ENCODE results near the gene BSDC1. TPM values are rescaled to one million over a fixed set of nuclear protein-coding genes. Genes with fewer than 3 reads are reported as not detected.

The BSDC1 gene
- polyA plus RNA-seq, 1 of the 3 experiments (the other 2 are of a cell fraction) = 51.0 TPM

GRCh38 chr1:32427264-32427963, 33.2 kb upstream of the BSDC1 start:
- H3K9me2 ChIP-seq = no peaks in the 10 kb centered on the region
- H3K9me3 ChIP-seq = no peaks in the 10 kb centered on the region
- no peaks in the 10 kb centered on the region for H3K79me2 ChIP-seq (ENCODE audit: insufficient read depth)
- no peaks in the 10 kb centered on the region for H4K20me1 ChIP-seq (ENCODE audit: insufficient read depth)
- H3K9ac ChIP-seq = no peak overlapping the region
- peak overlapping the region in 1 of 2 experiments; percentile 52; a peak in 1 of 4 replicates for H3K4me3 ChIP-seq (ENCODE audit: low read depth in 2 of 2, low read length in 1 of 2)
- H3K27ac ChIP-seq (ENCODE audit: low read depth in 2 of 2, low read length in 1 of 2) = no peak overlapping the region
- peaks cover 22% of the 10 kb centered on the region; the same call in 1 of the 2 replicates for H3K27me3 ChIP-seq (ENCODE audit: insufficient read depth)
- H2AFZ ChIP-seq (ENCODE audit: low read depth) = no peak overlapping the region
- no peak for TF ChIP-seq YY1 (IDR thresholded peaks at IDR 0.05; ENCODE audit: low read depth)
- TF ChIP-seq ZBTB33 (IDR thresholded peaks at IDR 0.05; ENCODE audit: borderline replicate concordance, low read depth) = no peak
- no peak for TF ChIP-seq TCF12 (IDR thresholded peaks at IDR 0.05)
- no peak for TF ChIP-seq FOSL2 (IDR thresholded peaks at IDR 0.05; ENCODE audit: borderline replicate concordance, low read depth)
- no peak for TF ChIP-seq SIN3A (IDR thresholded peaks at IDR 0.05; ENCODE audit: borderline replicate concordance, low read depth, low read length)
- TF ChIP-seq FOXJ3 (CRISPR knock-in tag; IDR thresholded peaks at IDR 0.05) = no peak
- no peak for TF ChIP-seq USF2 (IDR thresholded peaks at IDR 0.05; ENCODE audit: borderline replicate concordance, low read depth, low read length)
- no peak for TF ChIP-seq RXRA (IDR thresholded peaks at IDR 0.05; ENCODE audit: borderline replicate concordance, low read depth)
- no peak for TF ChIP-seq ELF1 (IDR thresholded peaks at IDR 0.05)
- TF ChIP-seq EP300 (IDR thresholded peaks at IDR 0.05; ENCODE audit: borderline replicate concordance in 1 of 2, low read depth in 1 of 2, low read length in 1 of 2) = no peak
- TF ChIP-seq USF1 (IDR thresholded peaks at IDR 0.05; ENCODE audit: borderline replicate concordance, low read depth) = no peak
- no peak for TF ChIP-seq GABPA (IDR thresholded peaks at IDR 0.05; ENCODE audit: low read depth)
- no peak for TF ChIP-seq MXI1 (IDR thresholded peaks at IDR 0.05; ENCODE audit: low read depth, low read length)
- no peak for TF ChIP-seq RFX5 (IDR thresholded peaks at IDR 0.05; ENCODE audit: low read length)
- no peaks in the 10 kb centered on the region for H3K36me3 ChIP-seq (replicated peaks in 1 of 2; ENCODE audit: control insufficient read depth in 1 of 2, insufficient read depth in 2 of 2, low read length in 1 of 2)
- ChIA-PET POLR2A (interaction anchor here (0.5 to 1.2 kb wide), 2 partner anchors 223 to 272 kb away, joined by 3 to 4 read pairs; partner anchors contain the start of genes RBBP4 and ZBTB8OS), CTCF (interaction anchor here (0.8 to 4.9 kb wide), 3 partner anchors 21 to 26 kb away, joined by 3 to 28 read pairs (median 20); no protein-coding TSS in a partner anchor)
- DNase-seq = no peak
- no peak overlapping the region for H3K4me2 ChIP-seq
- 89% methylated on average over 12 of the region's 17 CpGs for WGBS (ENCODE audit: low lambda C conversion rate)
- no peaks in the 10 kb centered on the region for H3F3A ChIP-seq (replicated peaks; ENCODE audit: insufficient read depth)
- peaks cover 0 to 8% of the 10 kb centered on the region in 2 experiments; a peak in 1 of 4 replicates for H3K4me1 ChIP-seq (ENCODE audit: control insufficient read depth in 1 of 2, insufficient read depth in 2 of 2, low read depth in 1 of 2, low read length in 1 of 2)

Data from SK-N-SH (cell line).